ENCODE data around the gene PLXNB3. TPM values are rescaled to one million over a fixed set of nuclear protein-coding genes. Genes with fewer than 3 reads are reported as not detected.

Gene PLXNB3
- polyA plus RNA-seq, 1 experiment = 5.5 TPM

GRCh38 chrX:153825042-153825441 is 61.0 kb downstream of the PLXNB3 start:
- Histone ChIP-seq H3K9me3 (ENCODE audit: control insufficient read depth, insufficient read depth, low read length) (no peaks in the 10 kb centered on the region), H3K4me3 (ENCODE audit: low read depth, low read length) (no peak overlapping the region), H3K27ac (ENCODE audit: low read depth, low read length) (no peak overlapping the region), H3K27me3 (ENCODE audit: control insufficient read depth, insufficient read depth, low read length) (peaks cover 30% of the 10 kb centered on the region)
- ChIA-PET CTCF (no interaction called here), POLR2A (no interaction called here)
- no peak for DNase-seq (ENCODE audit: low read depth, low spot score)
- no peak for TF ChIP-seq CTCF (IDR thresholded peaks at IDR 0.05; ENCODE audit: low read depth, low read length)

Other genes with a start within 250 kb of the PLXNB3 start
- gene ATP2B3, start 246.6 kb upstream of the PLXNB3 start, polyA plus RNA-seq (2011; rRNA removed) = 0.01 TPM in 1 of 2 replicates, not detected in the other
- 23.6 and 28.1 TPM in 2 replicates for gene CCNQ, start 165.1 kb upstream of the PLXNB3 start, polyA plus RNA-seq (2011; rRNA removed)
- not detected in 2 replicates for gene DUSP9, start 117.0 kb upstream of the PLXNB3 start, polyA plus RNA-seq (2011; rRNA removed)
- 0.17 TPM in 1 of 2 replicates, not detected in the other for gene PNCK, start 90.4 kb upstream of the PLXNB3 start, polyA plus RNA-seq (2011; rRNA removed)
- gene SLC6A8, start 76.3 kb upstream of the PLXNB3 start, polyA plus RNA-seq (2011; rRNA removed) = 6.9 and 12.3 TPM in 2 replicates
- gene BCAP31, start 39.9 kb upstream of the PLXNB3 start, polyA plus RNA-seq (2011; rRNA removed) = 108 and 114 TPM in 2 replicates
- 4.2 and 5.8 TPM in 2 replicates for gene ABCD1, start 39.4 kb upstream of the PLXNB3 start, polyA plus RNA-seq (2011; rRNA removed)
- 0.27 and 0.51 TPM in 2 replicates for gene SRPK3, start 16.8 kb downstream of the PLXNB3 start, polyA plus RNA-seq (2011; rRNA removed)
- gene IDH3G, start 30.1 kb downstream of the PLXNB3 start, polyA plus RNA-seq (2011; rRNA removed) = 42.8 and 60.7 TPM in 2 replicates
- 277 and 363 TPM in 2 replicates for gene SSR4, start 30.4 kb downstream of the PLXNB3 start, polyA plus RNA-seq (2011; rRNA removed)
- gene PDZD4, start 66.3 kb downstream of the PLXNB3 start, polyA plus RNA-seq (2011; rRNA removed) = 0.04 and 0.29 TPM in 2 replicates
- gene L1CAM, start 121.9 kb downstream of the PLXNB3 start, polyA plus RNA-seq (2011; rRNA removed) = 0.06 and 0.10 TPM in 2 replicates
- not detected in 2 replicates for gene AVPR2, start 140.4 kb downstream of the PLXNB3 start, polyA plus RNA-seq (2011; rRNA removed)
- 0.12 and 0.16 TPM in 2 replicates for gene ARHGAP4, start 162.0 kb downstream of the PLXNB3 start, polyA plus RNA-seq (2011; rRNA removed)
- gene NAA10, start 170.8 kb downstream of the PLXNB3 start, polyA plus RNA-seq (2011; rRNA removed) = 42.9 and 63.4 TPM in 2 replicates
- gene RENBP, start 180.4 kb downstream of the PLXNB3 start, polyA plus RNA-seq (2011; rRNA removed) = 0.14 and 0.16 TPM in 2 replicates
- gene HCFC1, start 207.6 kb downstream of the PLXNB3 start, polyA plus RNA-seq (2011; rRNA removed) = 2.7 and 5.8 TPM in 2 replicates
- gene TMEM187, start 208.5 kb downstream of the PLXNB3 start, polyA plus RNA-seq (2011; rRNA removed) = 3.2 and 3.9 TPM in 2 replicates